Renal cortex interstitium (tissue), 11 donors: Measurements from ENCODE around the gene TUBB2B. TPM values are rescaled to one million over a fixed set of nuclear protein-coding genes. Genes with fewer than 3 reads are reported as not detected.

Source experiments
- DNase-seq, 11 donors: peaks; one replicate each; pipeline ENCODE4 v3.0.0-alpha.2; 2013; ENCODE audit warnings: low read depth in 9 of 11, low spot score in 4 of 11; ENCODE audit errors: extremely low read depth in 1 of 11
- polyA plus RNA-seq, 3 donors: library from polyadenylated mRNA; unstranded; fragments of 120-200 nt; gene quantifications; one replicate each; pipeline ENCODE4 v1.2.1, GENCODE V29; 2013; ENCODE audit not compliant: insufficient read length in 3 of 3

The TUBB2B gene
- polyA plus RNA-seq, 3 donors = 109 to 153 (median 109) TPM

DNA sequence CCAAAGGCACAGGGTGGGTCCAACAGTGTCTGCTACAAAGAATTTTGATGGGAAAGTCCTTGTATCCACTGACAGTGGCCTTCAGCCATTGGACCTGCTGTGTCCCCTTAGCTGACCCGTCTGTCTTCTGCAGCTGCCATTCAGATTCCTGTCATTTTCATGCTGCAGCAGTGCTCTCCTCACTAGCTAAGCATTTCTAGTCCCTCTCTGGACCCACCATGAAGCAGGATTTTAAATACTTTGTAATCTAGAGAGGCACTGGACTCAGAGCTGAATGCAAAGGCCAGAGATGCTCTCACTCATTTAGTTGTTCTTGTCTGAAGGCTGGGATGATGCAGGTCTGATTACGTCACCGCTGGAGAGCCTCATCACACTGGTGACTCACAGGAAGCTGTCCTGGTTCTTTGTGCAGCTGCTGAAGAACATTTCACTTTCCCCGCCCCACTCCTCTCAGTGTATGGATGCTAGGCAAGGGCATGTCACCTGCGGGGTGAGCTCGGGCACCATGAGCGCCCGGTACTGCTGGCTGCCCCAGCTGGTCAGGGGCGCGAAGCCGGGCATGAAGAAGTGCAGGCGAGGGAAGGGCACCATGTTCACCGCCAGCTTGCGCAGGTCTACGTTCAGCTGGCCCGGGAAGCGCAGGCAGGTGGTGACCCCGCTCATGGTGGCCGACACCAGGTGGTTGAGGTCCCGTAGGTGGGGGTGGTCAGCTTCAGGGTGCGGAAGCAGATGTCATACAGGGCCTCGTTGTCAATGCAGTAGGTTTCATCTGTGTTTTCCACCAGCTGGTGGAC, 50.7 kb downstream of the TUBB2B start:
- DNase-seq = no peak

DNA sequence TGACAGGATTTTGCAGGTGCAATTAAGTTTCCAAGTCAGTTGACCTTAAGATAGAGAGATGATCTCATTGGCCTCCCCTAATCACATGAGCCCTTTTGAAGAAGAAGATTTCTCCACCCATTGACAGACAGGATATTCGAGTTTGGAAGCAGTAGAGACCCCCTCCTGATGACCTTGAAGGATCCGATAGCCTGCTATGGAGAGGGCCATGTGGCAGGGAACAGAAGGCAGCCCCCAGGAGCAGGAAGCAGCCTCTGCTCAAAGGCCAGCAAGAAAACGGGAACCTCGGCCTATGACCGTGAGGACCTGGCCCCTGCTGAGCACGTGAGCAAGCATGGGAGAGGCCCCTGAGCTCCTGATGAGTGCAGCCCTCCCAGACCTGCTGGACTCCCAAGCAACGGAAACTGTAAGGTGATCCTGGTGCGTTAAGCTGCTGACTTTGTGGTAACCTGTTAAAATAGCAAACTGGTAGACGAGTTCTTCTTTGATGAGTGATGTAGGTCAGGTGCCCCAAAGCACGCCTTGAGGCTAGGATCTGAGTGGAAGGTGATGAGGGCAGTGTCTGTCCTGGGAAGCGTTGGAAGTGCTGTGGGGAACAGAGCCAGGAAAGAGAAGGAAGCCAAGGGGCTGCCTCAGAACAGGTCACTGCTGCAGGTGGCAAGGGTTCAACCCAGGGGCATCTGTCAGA, 51.6 kb downstream of the TUBB2B start:
- DNase-seq = no peak

Other genes starting within 250 kb of the TUBB2B start
- gene NQO2, start 227.8 kb downstream of the TUBB2B start, polyA plus RNA-seq = 10 to 100 TPM; 67.4 to 93.6 (median 81.2) TPM
- 10 to 100 TPM; 24.6 to 26.8 (median 26.2) TPM for gene RIPK1, start 159.2 kb downstream of the TUBB2B start, polyA plus RNA-seq
- 10 to 100 TPM; 53.0 to 67.6 (median 60.6) TPM for gene BPHL, start 108.9 kb downstream of the TUBB2B start, polyA plus RNA-seq
- 10 to 100 TPM; 41.8 to 75.9 (median 61.2) TPM for gene TUBB2A, start 70.1 kb downstream of the TUBB2B start, polyA plus RNA-seq
- gene PSMG4, start 31.3 kb upstream of the TUBB2B start, polyA plus RNA-seq = 10 to 100 TPM; 18.5 to 26.3 (median 21.0) TPM
- 10 to 100 TPM; 11.2 to 15.8 (median 11.7) TPM for gene SLC22A23, start 229.4 kb upstream of the TUBB2B start, polyA plus RNA-seq